HepG2 (cell line): ENCODE results near the gene PPIG. TPM values are rescaled to one million over a fixed set of nuclear protein-coding genes. Genes with fewer than 3 reads are reported as not detected.

Source experiments
- CBFB ChIP-seq: sonication (generic); formaldehyde crosslinking; IDR thresholded peaks from 2 replicates; pipeline ENCODE4 v1.4.0; 2020; ENCODE audit warnings: missing genetic modification reagents
- CEBPB ChIP-seq: IDR thresholded peaks from 2 replicates; pipeline ENCODE4 v1.6.1; 2011; ENCODE audit warnings: low read depth, low read length, improper control_type of control experiment, borderline replicate concordance
- CERS6 ChIP-seq: sonication (generic); formaldehyde crosslinking; IDR thresholded peaks from 2 replicates; pipeline ENCODE4 v1.5.0; 2020; ENCODE audit warnings: missing genetic modification reagents
- GLI4 ChIP-seq: sonication (generic); formaldehyde crosslinking; IDR thresholded peaks from 2 replicates; pipeline ENCODE4 v1.5.1; 2020; ENCODE audit warnings: missing genetic modification reagents, mild to moderate bottlenecking, moderate library complexity, borderline replicate concordance
- MEIS2 ChIP-seq: sonication (generic); formaldehyde crosslinking; IDR thresholded peaks from 2 replicates; pipeline ENCODE4 v1.9.0; 2021; ENCODE audit warnings: mild to moderate bottlenecking, missing genetic modification reagents
- MXI1 ChIP-seq: IDR thresholded peaks from 3 replicates; pipeline ENCODE4 v1.6.1; 2012; ENCODE audit warnings: low read depth, low read length, inconsistent platforms, borderline replicate concordance
- REL ChIP-seq: sonication (generic); formaldehyde crosslinking; conservative IDR thresholded peaks from 2 replicates; pipeline ENCODE4 v1.8.0; 2022; ENCODE audit warnings: mild to moderate bottlenecking, missing genetic modification reagents, moderate library complexity
- SIN3A ChIP-seq: IDR thresholded peaks from 2 replicates; pipeline ENCODE4 v1.6.1; 2011; ENCODE audit warnings: low read depth, mild to moderate bottlenecking, control low read depth, low read length, borderline replicate concordance
- SP140L ChIP-seq: sonication (generic); formaldehyde crosslinking; IDR thresholded peaks from 2 replicates; pipeline ENCODE4 v1.4.0; 2020; ENCODE audit warnings: missing genetic modification reagents, borderline replicate concordance
- SUZ12 ChIP-seq: fragments of 150-350 bp; IDR thresholded peaks from 2 replicates; pipeline ENCODE4 v1.6.1; 2014; ENCODE audit warnings: low read depth, low read length
- TEAD3 ChIP-seq: optimal IDR thresholded peaks from 2 replicates; pipeline ENCODE3; 2016; ENCODE audit warnings: borderline replicate concordance
- ZC3H13 ChIP-seq: sonication (generic); formaldehyde crosslinking; IDR thresholded peaks from 2 replicates; pipeline ENCODE4 v1.8.1; 2023; ENCODE audit warnings: mild to moderate bottlenecking, missing genetic modification reagents, moderate library complexity
- ZHX2 ChIP-seq, 2 experiments: sonication (generic) in 1 of 2; formaldehyde crosslinking in 1 of 2; IDR thresholded peaks; 2 replicates each; pipeline versions ENCODE4 v1.6.1 to v1.9.0; 2014 to 2022; ENCODE audit warnings: antibody characterized with exemption in 1 of 2, borderline replicate concordance in 1 of 2, inconsistent platforms in 1 of 2, low read depth in 1 of 2, missing genetic modification reagents in 1 of 2
- ZNF296 ChIP-seq: sonication (generic); formaldehyde crosslinking; conservative IDR thresholded peaks from 2 replicates; pipeline ENCODE4 v1.5.0; 2020; ENCODE audit warnings: mild to moderate bottlenecking, missing genetic modification reagents
- ZNF660 ChIP-seq: sonication (generic); formaldehyde crosslinking; IDR thresholded peaks from 2 replicates; pipeline ENCODE4 v1.5.1; 2020; ENCODE audit warnings: mild to moderate bottlenecking, low read depth, missing genetic modification reagents, borderline replicate concordance
- ZNF670 ChIP-seq: sonication (generic); formaldehyde crosslinking; IDR thresholded peaks from 2 replicates; pipeline ENCODE4 v1.8.0; 2022; ENCODE audit warnings: mild to moderate bottlenecking, missing genetic modification reagents, borderline replicate concordance
- ZNF782 ChIP-seq: sonication (generic); formaldehyde crosslinking; IDR thresholded peaks from 2 replicates; pipeline ENCODE4 v1.4.0; 2020; ENCODE audit warnings: missing genetic modification reagents, mild to moderate bottlenecking, borderline replicate concordance
- ZNF850 ChIP-seq: sonication (generic); formaldehyde crosslinking; conservative IDR thresholded peaks from 2 replicates; pipeline ENCODE4 v1.9.0; 2021; ENCODE audit warnings: mild to moderate bottlenecking, missing genetic modification reagents
- ZSCAN5A ChIP-seq: sonication (generic); formaldehyde crosslinking; IDR thresholded peaks from 2 replicates; pipeline ENCODE4 v1.8.0; 2022; ENCODE audit warnings: mild to moderate bottlenecking, missing genetic modification reagents, borderline replicate concordance
- ZSCAN9 ChIP-seq: IDR thresholded peaks from 2 replicates; pipeline ENCODE4 v1.6.1; 2016; ENCODE audit warnings: borderline replicate concordance
- polyA plus RNA-seq, 8 experiments: library from polyadenylated mRNA; depleted of rRNA in 3 of 8; stranded (reverse) in 7 of 8; unstranded in 1 of 8; fragments of >200 nt; fragmentation: Illumina TruSeq in 4 of 8; extraction: Trizol in 4 of 8; gene quantifications; 2 replicates each; pipeline versions ENCODE4 v1.2.1 to v1.2.3, GENCODE V29; 2011 to 2016; ENCODE audit warnings: low read depth in 4 of 8, missing spikeins in 1 of 8, mixed read lengths in 1 of 8; ENCODE audit not compliant: insufficient read depth in 1 of 8
- total RNA-seq, 5 experiments: library from RNA; depleted of rRNA; stranded (reverse); fragments of >200 nt; fragmentation: Illumina TruSeq; extraction: Trizol; gene quantifications; 2 replicates each; pipeline ENCODE4 v1.2.3, GENCODE V29; 2016; ENCODE audit warnings: low read depth in 1 of 5

The PPIG gene
- total and polyA plus RNA-seq, 2 of the 13 experiments (the other 11 are each of a cell fraction or from before 2014, with no cell fraction given) = 31.3 to 81.0 TPM

- TF ChIP-seq ZSCAN5A (CRISPR knock-in tag) (peak; percentile 85), CEBPB (peak; percentile 94), SUZ12 (no peak), ZSCAN9 (CRISPR knock-in tag) (no peak; the same call in 1 of the 2 replicates), ZNF670 (CRISPR knock-in tag) (peak; percentile 76; the same call in 1 of the 2 replicates), TEAD3 (CRISPR knock-in tag) (peak; percentile 87), ZNF660 (CRISPR knock-in tag) (no peak), REL (CRISPR knock-in tag) (0 out of 2 replicates have a peak, but pooled peaks have one; percentile 3), ZNF296 (no peak; the same call in 1 of the 2 replicates), MEIS2 (no peak; the same call in 1 of the 2 replicates), SP140L (CRISPR knock-in tag) (peak; percentile 94; the same call in 1 of the 2 replicates), CERS6 (CRISPR knock-in tag) (no peak), MXI1 (peak; percentile 68; the same call in 2 of the 3 replicates), ZNF782 (CRISPR knock-in tag) (no peak), CBFB (CRISPR knock-in tag) (peak; percentile 79), ZHX2 (IDR thresholded peaks at IDR 0.05; ENCODE audit: low read depth) (peak; percentile 100), ZHX2 (CRISPR knock-in tag; IDR thresholded peaks at IDR 0.05; ENCODE audit: borderline replicate concordance) (no peak), ZNF850 (CRISPR knock-in tag) (no peak), SIN3A (peak; percentile 84), GLI4 (peak; percentile 92; the same call in 1 of the 2 replicates), ZC3H13 (0 out of 2 replicates have a peak, but pooled peaks have one; percentile 51)
These were observed at the start of gene PPIG (continued) for GRCh38 chr2:169584005-169584877.
